ENCODE results near the gene ARID1B.

ARID1B gene

GRCh38 chr6:156793200-156793599 is 16.0 kb downstream of the ARID1B start:
- no peak overlapping the region for H3K9ac ChIP-seq (ENCODE audit: low read length)
- no peaks in the 10 kb centered on the region for H3K4me1 ChIP-seq (ENCODE audit: low read length)
- H3K27me3 ChIP-seq (replicated peaks; ENCODE audit: insufficient read depth, low read length), result no peaks in the 10 kb centered on the region
- no peaks in the 10 kb centered on the region for H3K9me2 ChIP-seq (replicated peaks; ENCODE audit: insufficient read depth, low read length)
- H2AFZ ChIP-seq (ENCODE audit: low read length), result no peak overlapping the region
- H3K79me2 ChIP-seq (ENCODE audit: low read length), result peaks cover 98% of the 10 kb centered on the region
- H3K9me3 ChIP-seq (replicated peaks; ENCODE audit: insufficient read depth, low read length), result no peaks in the 10 kb centered on the region
- H4K20me1 ChIP-seq (ENCODE audit: insufficient read depth, low read length), result peaks cover 6% of the 10 kb centered on the region
- no peak for DNase-seq
- no peak overlapping the region for H3K4me2 ChIP-seq (ENCODE audit: low read depth, low read length)
- H3F3A ChIP-seq (ENCODE audit: insufficient read depth, low read length), result no peaks in the 10 kb centered on the region
- H3K27ac ChIP-seq (ENCODE audit: low read length), result no peak overlapping the region
- TF ChIP-seq EZH2 (optimal IDR thresholded peaks at IDR 0.05; ENCODE audit: low read depth, low read length) (no peak), EZH2phosphoT487 (IDR thresholded peaks at IDR 0.05; ENCODE audit: low read length) (no peak), CTCF (IDR thresholded peaks at IDR 0.05; ENCODE audit: low read length) (no peak)
- no peaks in the 10 kb centered on the region for H3K36me3 ChIP-seq (replicated peaks; ENCODE audit: insufficient read depth, low read length)
- H3K4me3 ChIP-seq (ENCODE audit: low read length), result no peak overlapping the region

GRCh38 chr6:156794546-156795354 is 17.6 kb downstream of the ARID1B start:
- Histone ChIP-seq H3K9me3 (replicated peaks; ENCODE audit: insufficient read depth, low read length) (no peaks in the 10 kb centered on the region), H3K4me1 (ENCODE audit: low read length) (no peaks in the 10 kb centered on the region), H4K20me1 (ENCODE audit: insufficient read depth, low read length) (no peaks in the 10 kb centered on the region; the same call in 1 of the 2 replicates), H3K27me3 (replicated peaks; ENCODE audit: insufficient read depth, low read length) (no peaks in the 10 kb centered on the region), H2AFZ (ENCODE audit: low read length) (no peak overlapping the region), H3F3A (ENCODE audit: insufficient read depth, low read length) (no peaks in the 10 kb centered on the region), H3K27ac (ENCODE audit: low read length) (no peak overlapping the region), H3K79me2 (ENCODE audit: low read length) (peaks cover 98% of the 10 kb centered on the region), H3K9ac (ENCODE audit: low read length) (no peak overlapping the region), H3K4me2 (ENCODE audit: low read depth, low read length) (no peak overlapping the region), H3K36me3 (replicated peaks; ENCODE audit: insufficient read depth, low read length) (no peaks in the 10 kb centered on the region), H3K9me2 (replicated peaks; ENCODE audit: insufficient read depth, low read length) (no peaks in the 10 kb centered on the region), H3K4me3 (ENCODE audit: low read length) (no peak overlapping the region)
- DNase-seq, result no peak
- TF ChIP-seq EZH2phosphoT487 (IDR thresholded peaks at IDR 0.05; ENCODE audit: low read length) (no peak), CTCF (IDR thresholded peaks at IDR 0.05; ENCODE audit: low read length) (no peak), EZH2 (optimal IDR thresholded peaks at IDR 0.05; ENCODE audit: low read depth, low read length) (no peak)

- H3K9me3 ChIP-seq (replicated peaks; ENCODE audit: insufficient read depth, low read length), result no peaks in the 10 kb centered on the region
- no peaks in the 10 kb centered on the region; the same call in 1 of the 2 replicates for H4K20me1 ChIP-seq (ENCODE audit: insufficient read depth, low read length)
- no peaks in the 10 kb centered on the region for H3K36me3 ChIP-seq (replicated peaks; ENCODE audit: insufficient read depth, low read length)
- H3K27ac ChIP-seq (ENCODE audit: low read length), result no peak overlapping the region
- no peak overlapping the region for H3K4me2 ChIP-seq (ENCODE audit: low read depth, low read length)
- no peak overlapping the region for H3K9ac ChIP-seq (ENCODE audit: low read length)
- no peak overlapping the region for H3K4me3 ChIP-seq (ENCODE audit: low read length)
- no peaks in the 10 kb centered on the region for H3F3A ChIP-seq (ENCODE audit: insufficient read depth, low read length)
- no peaks in the 10 kb centered on the region for H3K9me2 ChIP-seq (replicated peaks; ENCODE audit: insufficient read depth, low read length)
- H2AFZ ChIP-seq (ENCODE audit: low read length), result no peak overlapping the region
- peaks cover 98% of the 10 kb centered on the region for H3K79me2 ChIP-seq (ENCODE audit: low read length)
- H3K4me1 ChIP-seq (ENCODE audit: low read length), result no peaks in the 10 kb centered on the region
- H3K27me3 ChIP-seq (replicated peaks; ENCODE audit: insufficient read depth, low read length), result no peaks in the 10 kb centered on the region
- TF ChIP-seq CTCF (IDR thresholded peaks at IDR 0.05; ENCODE audit: low read length) (no peak), EZH2 (optimal IDR thresholded peaks at IDR 0.05; ENCODE audit: low read depth, low read length) (no peak), EZH2phosphoT487 (IDR thresholded peaks at IDR 0.05; ENCODE audit: low read length) (no peak)
- no peak for DNase-seq
These were observed 18.6 kb downstream of the ARID1B start for GRCh38 chr6:156795825-156796224.

Data from MM.1S (cell line).